Gastroesophageal sphincter (tissue), 4 donors: ENCODE measurements around the gene FFAR3. TPM values are rescaled to one million over a fixed set of nuclear protein-coding genes. Genes with fewer than 3 reads are reported as not detected.
"Not testable (repeated sequence)": the region's sequence is repeated elsewhere in the genome, so short reads cannot be mapped to it uniquely, and the experiment has no call there.

Source experiments
- ATAC-seq: fragments of 150-250 bp; one replicate; pipeline ENCODE4 v1.9.1; 2016; ENCODE audit warnings: mild to moderate bottlenecking, moderate library complexity
- H3K27ac ChIP-seq, 4 donors: fragments of 200-600 bp; sonication (generic) in 3 of 4; 1 replicate in 3 of 4; 2 replicates in 1 of 4; pipeline ENCODE4 v1.5.1; 2016 to 2019
- H3K27me3 ChIP-seq: fragments of 200-600 bp; sonication (generic); one replicate; pipeline ENCODE4 v1.5.1; 2019
- H3K36me3 ChIP-seq, 2 donors: fragments of 200-600 bp; sonication (generic); one replicate each; pipeline ENCODE4 v1.5.1; 2019; ENCODE audit warnings: control low read depth in 1 of 2
- H3K4me1 ChIP-seq, 3 donors: fragments of 200-600 bp; sonication (generic); 1 replicate in 2 of 3; 2 replicates in 1 of 3; pipeline ENCODE4 v1.5.1; 2016 to 2019; ENCODE audit warnings: control low read depth in 2 of 3
- H3K4me3 ChIP-seq, 2 donors: fragments of 200-600 bp; sonication (generic); one replicate each; pipeline ENCODE4 v1.5.1; 2019; ENCODE audit warnings: mild to moderate bottlenecking in 1 of 2, moderate library complexity in 1 of 2
- H3K9me3 ChIP-seq, 3 donors: fragments of 200-600 bp; sonication (generic); one replicate each; pipeline ENCODE4 v1.5.1; 2017 to 2019; ENCODE audit warnings: control low read depth in 2 of 3
- CTCF ChIP-seq, 4 experiments: fragments of 200-600 bp in 2 of 4; fragments of 450-650 bp in 2 of 4; sonication (generic) in 1 of 4; IDR thresholded peaks; one replicate each; pipeline ENCODE4 v1.5.1; 2017 to 2019; ENCODE audit warnings: antibody characterized with exemption in 4 of 4, mild to moderate bottlenecking in 2 of 4, moderate library complexity in 2 of 4
- EP300 ChIP-seq: sonication (generic); formaldehyde crosslinking; IDR thresholded peaks from one replicate; pipeline ENCODE4 v1.6.1; 2017; ENCODE audit warnings: antibody characterized with exemption, mild to moderate bottlenecking
- POLR2A ChIP-seq, 2 donors: fragments of 450-650 bp; IDR thresholded peaks; one replicate each; pipeline ENCODE4 v1.6.1; 2017; ENCODE audit warnings: antibody characterized with exemption in 2 of 2, mild to moderate bottlenecking in 2 of 2, moderate library complexity in 1 of 2
- POLR2AphosphoS5 ChIP-seq: sonication (generic); formaldehyde crosslinking; IDR thresholded peaks from one replicate; pipeline ENCODE4 v1.6.1; 2017; ENCODE audit warnings: antibody characterized with exemption
- WGBS, 2 donors: methylation state at CpG; one replicate each; pipeline ENCODE4 v1.1.5; 2018; ENCODE audit warnings: low coverage in 1 of 2; 5-methylcytosine and 5-hydroxymethylcytosine counted together
- total RNA-seq, 4 donors: library from RNA; depleted of rRNA; stranded (reverse); fragments of >200 nt; gene quantifications; one replicate each; pipeline ENCODE4 v1.1.0, GENCODE V29; 2016

The FFAR3 gene
- total RNA-seq, 4 donors from 2014 or later = 0.13 TPM; not detected in 3

- no peak for ATAC-seq
- WGBS, 2 donors = 44 to 56% methylated on average over 9 of the region's 9 CpGs
- Histone ChIP-seq H3K4me1 (no peaks in the 10 kb centered on the region), H3K9me3 (no peaks in the 10 kb centered on the region), H3K27ac (no peak overlapping the region), H3K36me3 (no peaks in the 10 kb centered on the region), H3K27me3 (peaks cover 84% of the 10 kb centered on the region), H3K4me3 (no peak overlapping the region)
- TF ChIP-seq CTCF (IDR thresholded peaks at IDR 0.05) = no peak
- no peak for TF ChIP-seq POLR2A (IDR thresholded peaks at IDR 0.05)
- TF ChIP-seq EP300 = no peak
- no peak for TF ChIP-seq POLR2AphosphoS5
Observed at GRCh38 chr19:35353635-35354034, 4.6 kb upstream of the FFAR3 start.

GRCh38 chr19:35354898-35355297 is 3.4 kb upstream of the FFAR3 start:
- no peak overlapping the region for H3K4me3 ChIP-seq
- H3K36me3 ChIP-seq = no peaks in the 10 kb centered on the region
- peaks cover 73% of the 10 kb centered on the region for H3K27me3 ChIP-seq
- no peak for ATAC-seq
- no peaks in the 10 kb centered on the region for H3K9me3 ChIP-seq
- TF ChIP-seq POLR2A (IDR thresholded peaks at IDR 0.05) (no peak), POLR2AphosphoS5 (no peak), EP300 (no peak), CTCF (IDR thresholded peaks at IDR 0.05) (no peak)
- no peak overlapping the region for H3K27ac ChIP-seq
- H3K4me1 ChIP-seq = no peaks in the 10 kb centered on the region
- WGBS, 2 donors = 40 to 95% methylated on average over 3 to 4 of the region's 8 CpGs

GRCh38 chr19:35355791-35356460 is 2.3 kb upstream of the FFAR3 start:
- H3K27ac ChIP-seq = no peak overlapping the region
- no peak for ATAC-seq
- H3K9me3 ChIP-seq = no peaks in the 10 kb centered on the region
- H3K4me1 ChIP-seq = no peaks in the 10 kb centered on the region
- 36% methylated on average over 4 to 5 of the region's 6 CpGs for WGBS, 2 donors
- no peak for TF ChIP-seq POLR2A (IDR thresholded peaks at IDR 0.05)
- no peak for TF ChIP-seq POLR2AphosphoS5
- TF ChIP-seq EP300 = no peak
- no peak for TF ChIP-seq CTCF (IDR thresholded peaks at IDR 0.05)
- no peak overlapping the region for H3K4me3 ChIP-seq
- H3K27me3 ChIP-seq = peaks cover 62% of the 10 kb centered on the region
- no peaks in the 10 kb centered on the region for H3K36me3 ChIP-seq

GRCh38 chr19:35358834-35359233 is 574 bp downstream of the FFAR3 start:
- H3K27me3 ChIP-seq = peaks cover 41% of the 10 kb centered on the region
- not testable (repeated sequence) for ATAC-seq

GRCh38 chr19:35359395-35359794 is 1.1 kb downstream of the FFAR3 start:
- peaks cover 36% of the 10 kb centered on the region for H3K27me3 ChIP-seq
- not testable (repeated sequence) for H3K27ac ChIP-seq, ATAC-seq, H3K4me1 ChIP-seq, H3K9me3 ChIP-seq, H3K36me3 ChIP-seq, H3K4me3 ChIP-seq
- WGBS, 2 donors = 93 to 94% methylated on average over 3 to 7 of the region's 21 CpGs

More at GRCh38 chr19:35358834-35359233, 574 bp downstream of the FFAR3 start:
- 50% methylated on average over 2 of the region's 16 CpGs; no CpG with 5 or more reads in 1 of the 2 donors for WGBS, 2 donors
- H3K9me3 ChIP-seq, H3K27ac ChIP-seq, H3K4me1 ChIP-seq, H3K36me3 ChIP-seq, H3K4me3 ChIP-seq: not testable (repeated sequence)

GRCh38 chr19:35360081-35360480 is 1.8 kb downstream of the FFAR3 start:
- not testable (repeated sequence) for H3K9me3 ChIP-seq, H3K4me1 ChIP-seq, H3K4me3 ChIP-seq, ATAC-seq, H3K27ac ChIP-seq, H3K36me3 ChIP-seq
- no CpG with 5 or more reads among the region's 5 CpGs for WGBS, 2 donors
- H3K27me3 ChIP-seq = peaks cover 29% of the 10 kb centered on the region
